Activated CD4-positive, CD25-positive, alpha-beta regulatory T cell treated with anti-CD3 and anti-CD28 coated beads, Interleukin-2, amount 50 U/mL, for 16 hours (primary cell): ENCODE measurements around the gene OR51E1.

Experiments
- DNase-seq: peaks from one replicate; pipeline ENCODE4 v3.0.0-alpha.2; 2020; ENCODE audit warnings: low read depth, low spot score

OR51E1 gene

GRCh38 chr11:4647766-4648165 is 4.0 kb downstream of the OR51E1 start:
- no peak for DNase-seq

- no peak for DNase-seq
Observed at GRCh38 chr11:4654635-4655369, 11.0 kb downstream of the OR51E1 start.

- DNase-seq = no peak
Observed at GRCh38 chr11:4658629-4659445, 15.1 kb downstream of the OR51E1 start.

GRCh38 chr11:4662876-4663275 is 19.1 kb downstream of the OR51E1 start:
- DNase-seq = no peak

GRCh38 chr11:4664183-4664582 is 20.4 kb downstream of the OR51E1 start:
- no peak for DNase-seq

GRCh38 chr11:4664786-4665185 is 21.0 kb downstream of the OR51E1 start:
- no peak for DNase-seq

- no peak for DNase-seq
Observed at GRCh38 chr11:4665424-4665823, 21.6 kb downstream of the OR51E1 start.

- no peak for DNase-seq
Observed at GRCh38 chr11:4671741-4672140, 28.0 kb downstream of the OR51E1 start.

- no peak for DNase-seq
Observed at GRCh38 chr11:4672470-4672869, 28.7 kb downstream of the OR51E1 start.

GRCh38 chr11:4673781-4674180 is 30.0 kb downstream of the OR51E1 start:
- DNase-seq = no peak

GRCh38 chr11:4677948-4678347 is 34.2 kb downstream of the OR51E1 start:
- no peak for DNase-seq

- no peak for DNase-seq
Observed at GRCh38 chr11:4680341-4680740, 36.6 kb downstream of the OR51E1 start.

- DNase-seq = no peak
Observed at GRCh38 chr11:4682623-4683419, 39.0 kb downstream of the OR51E1 start.

- no peak for DNase-seq
Observed at GRCh38 chr11:4684631-4685285, 41.0 kb downstream of the OR51E1 start.

GRCh38 chr11:4695442-4695841 is 51.7 kb downstream of the OR51E1 start:
- DNase-seq = no peak

- no peak for DNase-seq
Observed at GRCh38 chr11:4697585-4697984, 53.8 kb downstream of the OR51E1 start, which contains the start of gene OR51E2. Gene OR51E2 (minus strand): TSS chr11:4697853. CDS start chr11:4682711, 15,142 bp downstream.

- DNase-seq = no peak
Observed at GRCh38 chr11:4699697-4700435, 56.1 kb downstream of the OR51E1 start.

GRCh38 chr11:4700436-4700820 is 56.6 kb downstream of the OR51E1 start:
- no peak for DNase-seq

GRCh38 chr11:4704054-4704789 is 60.4 kb downstream of the OR51E1 start, which contains the start of gene MMP26:
Gene MMP26 (plus strand): TSS chr11:4704784.
- no peak for DNase-seq

- no peak for DNase-seq
Observed at GRCh38 chr11:4704790-4705334, 61.1 kb downstream of the OR51E1 start.
